ENCODE data around the gene E2F7. TPM values are rescaled to one million over a fixed set of nuclear protein-coding genes. Genes with fewer than 3 reads are reported as not detected.

Gene E2F7
- total and polyA plus RNA-seq, 2 of the 13 experiments (the other 11 are each of a cell fraction or from before 2014, with no cell fraction given), result 1.7 to 7.3 TPM

DNA sequence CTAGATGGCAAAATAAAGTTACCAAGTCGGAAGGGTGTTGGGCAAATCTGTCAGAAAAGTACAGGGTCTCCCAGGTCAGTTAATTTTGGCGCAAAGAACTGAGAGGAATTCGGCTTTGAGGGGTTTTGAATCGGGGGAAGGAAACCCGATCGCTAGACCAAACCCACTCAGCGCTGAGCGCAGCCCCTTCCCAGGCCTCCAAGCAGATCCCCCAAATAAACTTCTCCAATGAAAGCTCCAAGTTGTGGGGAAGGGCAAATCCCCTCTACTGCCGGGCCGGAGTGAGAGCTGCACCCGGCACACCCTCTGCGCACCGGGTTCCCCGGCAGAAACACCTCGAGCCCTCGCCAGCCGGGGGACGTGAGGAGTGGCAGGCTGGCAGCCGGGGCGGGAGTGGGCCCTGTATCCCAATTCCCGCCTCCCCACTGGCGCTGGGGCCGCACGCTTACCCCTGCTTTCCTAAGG, 441 bp downstream of the E2F7 start (continued):
- TF ChIP-seq, protein P1, sequence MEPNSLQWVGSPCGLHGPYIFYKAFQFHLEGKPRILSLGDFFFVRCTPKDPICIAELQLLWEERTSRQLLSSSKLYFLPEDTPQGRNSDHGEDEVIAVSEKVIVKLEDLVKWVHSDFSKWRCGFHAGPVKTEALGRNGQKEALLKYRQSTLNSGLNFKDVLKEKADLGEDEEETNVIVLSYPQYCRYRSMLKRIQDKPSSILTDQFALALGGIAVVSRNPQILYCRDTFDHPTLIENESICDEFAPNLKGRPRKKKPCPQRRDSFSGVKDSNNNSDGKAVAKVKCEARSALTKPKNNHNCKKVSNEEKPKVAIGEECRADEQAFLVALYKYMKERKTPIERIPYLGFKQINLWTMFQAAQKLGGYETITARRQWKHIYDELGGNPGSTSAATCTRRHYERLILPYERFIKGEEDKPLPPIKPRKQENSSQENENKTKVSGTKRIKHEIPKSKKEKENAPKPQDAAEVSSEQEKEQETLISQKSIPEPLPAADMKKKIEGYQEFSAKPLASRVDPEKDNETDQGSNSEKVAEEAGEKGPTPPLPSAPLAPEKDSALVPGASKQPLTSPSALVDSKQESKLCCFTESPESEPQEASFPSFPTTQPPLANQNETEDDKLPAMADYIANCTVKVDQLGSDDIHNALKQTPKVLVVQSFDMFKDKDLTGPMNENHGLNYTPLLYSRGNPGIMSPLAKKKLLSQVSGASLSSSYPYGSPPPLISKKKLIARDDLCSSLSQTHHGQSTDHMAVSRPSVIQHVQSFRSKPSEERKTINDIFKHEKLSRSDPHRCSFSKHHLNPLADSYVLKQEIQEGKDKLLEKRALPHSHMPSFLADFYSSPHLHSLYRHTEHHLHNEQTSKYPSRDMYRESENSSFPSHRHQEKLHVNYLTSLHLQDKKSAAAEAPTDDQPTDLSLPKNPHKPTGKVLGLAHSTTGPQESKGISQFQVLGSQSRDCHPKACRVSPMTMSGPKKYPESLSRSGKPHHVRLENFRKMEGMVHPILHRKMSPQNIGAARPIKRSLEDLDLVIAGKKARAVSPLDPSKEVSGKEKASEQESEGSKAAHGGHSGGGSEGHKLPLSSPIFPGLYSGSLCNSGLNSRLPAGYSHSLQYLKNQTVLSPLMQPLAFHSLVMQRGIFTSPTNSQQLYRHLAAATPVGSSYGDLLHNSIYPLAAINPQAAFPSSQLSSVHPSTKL (CRISPR knock-in tag; IDR thresholded peaks at IDR 0.05), result no peak
- TF ChIP-seq SIX4 (CRISPR knock-in tag; IDR thresholded peaks at IDR 0.05), result no peak
- TF ChIP-seq, protein P2, sequence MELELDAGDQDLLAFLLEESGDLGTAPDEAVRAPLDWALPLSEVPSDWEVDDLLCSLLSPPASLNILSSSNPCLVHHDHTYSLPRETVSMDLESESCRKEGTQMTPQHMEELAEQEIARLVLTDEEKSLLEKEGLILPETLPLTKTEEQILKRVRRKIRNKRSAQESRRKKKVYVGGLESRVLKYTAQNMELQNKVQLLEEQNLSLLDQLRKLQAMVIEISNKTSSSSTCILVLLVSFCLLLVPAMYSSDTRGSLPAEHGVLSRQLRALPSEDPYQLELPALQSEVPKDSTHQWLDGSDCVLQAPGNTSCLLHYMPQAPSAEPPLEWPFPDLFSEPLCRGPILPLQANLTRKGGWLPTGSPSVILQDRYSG (CRISPR knock-in tag; IDR thresholded peaks at IDR 0.05), result no peak
- 0 out of 2 replicates have a peak, but pooled peaks have one; percentile 23 for TF ChIP-seq BCL6 (CRISPR knock-in tag; IDR thresholded peaks at IDR 0.05)
- no peak for TF ChIP-seq RNF2 (conservative IDR thresholded peaks at IDR 0.05; ENCODE audit: low read depth)
- TF ChIP-seq FOSL2 (CRISPR knock-in tag; IDR thresholded peaks at IDR 0.05), result no peak
- TF ChIP-seq ZNF33A (CRISPR knock-in tag; IDR thresholded peaks at IDR 0.05; ENCODE audit: borderline replicate concordance), result no peak
- no peak for TF ChIP-seq JARID2 (CRISPR knock-in tag; IDR thresholded peaks at IDR 0.05; ENCODE audit: insufficient replicate concordance)
- no peak for TF ChIP-seq ZNF484 (CRISPR knock-in tag; IDR thresholded peaks at IDR 0.05; ENCODE audit: borderline replicate concordance, low read depth)
- no peak for TF ChIP-seq ZNF883 (CRISPR knock-in tag; IDR thresholded peaks at IDR 0.05; ENCODE audit: not compliant biosample characterization)
- no peak for TF ChIP-seq ZNF674 (CRISPR knock-in tag; IDR thresholded peaks at IDR 0.05; ENCODE audit: low read depth)
- no peak for TF ChIP-seq SAP130 (CRISPR knock-in tag; IDR thresholded peaks at IDR 0.05; ENCODE audit: low read depth)
- TF ChIP-seq ZFP82 (CRISPR knock-in tag; IDR thresholded peaks at IDR 0.05; ENCODE audit: borderline replicate concordance), result no peak
- TF ChIP-seq, protein P3, sequence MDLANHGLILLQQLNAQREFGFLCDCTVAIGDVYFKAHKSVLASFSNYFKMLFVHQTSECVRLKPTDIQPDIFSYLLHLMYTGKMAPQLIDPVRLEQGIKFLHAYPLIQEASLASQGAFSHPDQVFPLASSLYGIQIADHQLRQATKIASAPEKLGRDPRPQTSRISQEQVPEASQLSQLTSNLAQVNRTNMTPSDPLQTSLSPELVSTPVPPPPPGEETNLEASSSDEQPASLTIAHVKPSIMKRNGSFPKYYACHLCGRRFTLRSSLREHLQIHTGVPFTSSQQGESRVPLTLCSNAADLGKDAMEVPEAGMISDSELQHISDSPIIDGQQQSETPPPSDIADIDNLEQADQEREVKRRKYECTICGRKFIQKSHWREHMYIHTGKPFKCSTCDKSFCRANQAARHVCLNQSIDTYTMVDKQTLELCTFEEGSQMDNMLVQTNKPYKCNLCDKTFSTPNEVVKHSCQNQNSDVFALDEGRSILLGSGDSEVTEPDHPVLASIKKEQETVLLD (CRISPR knock-in tag; IDR thresholded peaks at IDR 0.05; ENCODE audit: low read depth), result no peak
- TF ChIP-seq CAMTA2 (CRISPR knock-in tag; IDR thresholded peaks at IDR 0.05; ENCODE audit: borderline replicate concordance), result no peak
- TF ChIP-seq RFXAP (CRISPR knock-in tag; IDR thresholded peaks at IDR 0.05; ENCODE audit: borderline replicate concordance), result no peak
- TF ChIP-seq, protein P4, sequence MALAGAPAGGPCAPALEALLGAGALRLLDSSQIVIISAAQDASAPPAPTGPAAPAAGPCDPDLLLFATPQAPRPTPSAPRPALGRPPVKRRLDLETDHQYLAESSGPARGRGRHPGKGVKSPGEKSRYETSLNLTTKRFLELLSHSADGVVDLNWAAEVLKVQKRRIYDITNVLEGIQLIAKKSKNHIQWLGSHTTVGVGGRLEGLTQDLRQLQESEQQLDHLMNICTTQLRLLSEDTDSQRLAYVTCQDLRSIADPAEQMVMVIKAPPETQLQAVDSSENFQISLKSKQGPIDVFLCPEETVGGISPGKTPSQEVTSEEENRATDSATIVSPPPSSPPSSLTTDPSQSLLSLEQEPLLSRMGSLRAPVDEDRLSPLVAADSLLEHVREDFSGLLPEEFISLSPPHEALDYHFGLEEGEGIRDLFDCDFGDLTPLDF (CRISPR knock-in tag; IDR thresholded peaks at IDR 0.05), result no peak
- no peak for TF ChIP-seq RAD21 (CRISPR knock-in tag; IDR thresholded peaks at IDR 0.05)
- peak; percentile 49; the same call in 1 of the 2 replicates for TF ChIP-seq HIVEP1 (CRISPR knock-in tag; IDR thresholded peaks at IDR 0.05)
- TF ChIP-seq REL (CRISPR knock-in tag; conservative IDR thresholded peaks at IDR 0.05), result no peak
- no peak for TF ChIP-seq ZNF839 (CRISPR knock-in tag; IDR thresholded peaks at IDR 0.05; ENCODE audit: borderline replicate concordance)
- TF ChIP-seq, protein P5, sequence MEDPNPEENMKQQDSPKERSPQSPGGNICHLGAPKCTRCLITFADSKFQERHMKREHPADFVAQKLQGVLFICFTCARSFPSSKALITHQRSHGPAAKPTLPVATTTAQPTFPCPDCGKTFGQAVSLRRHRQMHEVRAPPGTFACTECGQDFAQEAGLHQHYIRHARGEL (CRISPR knock-in tag; IDR thresholded peaks at IDR 0.05), result peak; percentile 34; the same call in 1 of the 2 replicates
- no peak for TF ChIP-seq ZNF354B (CRISPR knock-in tag; IDR thresholded peaks at IDR 0.05)
- no peak for TF ChIP-seq ZNF619 (CRISPR knock-in tag; IDR thresholded peaks at IDR 0.05)
